GM19463 (cell line): ENCODE results near the gene ADAM10.

Experiments used
- ATAC-seq: cut with Tn5 transposase; IDR thresholded peaks from one replicate; pipeline ENCODE4 v1.9.1; 2021; ENCODE audit warnings: mild to moderate bottlenecking, moderate library complexity; ENCODE audit not compliant: unreplicated experiment

Gene ADAM10

GRCh38 chr15:58584789-58585461 lies 164.6 kb downstream of the ADAM10 start:
- no peak for ATAC-seq

GRCh38 chr15:58583171-58583908 lies 166.2 kb downstream of the ADAM10 start:
- ATAC-seq: no peak

GRCh38 chr15:58582160-58582559 lies 167.3 kb downstream of the ADAM10 start:
- no peak for ATAC-seq

DNA sequence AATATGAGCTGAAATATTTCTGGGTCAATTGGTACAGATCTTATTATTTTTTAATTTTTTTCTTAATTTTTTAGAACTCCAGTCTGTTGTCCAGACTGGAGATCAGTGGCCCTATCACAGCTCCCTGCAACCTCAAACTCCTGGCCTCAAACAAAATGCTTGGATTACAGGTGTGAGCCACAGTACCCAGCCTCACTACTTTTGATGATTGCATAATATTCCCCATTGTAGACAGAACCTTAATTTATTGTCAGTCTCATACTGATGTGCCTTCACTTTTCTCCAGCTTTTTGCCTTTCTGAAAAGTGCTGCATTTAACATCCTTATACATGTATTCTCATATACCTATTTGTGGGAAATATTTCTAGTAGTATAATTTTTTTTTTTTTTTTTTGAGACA lies 172.8 kb downstream of the ADAM10 start:
- no peak for ATAC-seq

DNA sequence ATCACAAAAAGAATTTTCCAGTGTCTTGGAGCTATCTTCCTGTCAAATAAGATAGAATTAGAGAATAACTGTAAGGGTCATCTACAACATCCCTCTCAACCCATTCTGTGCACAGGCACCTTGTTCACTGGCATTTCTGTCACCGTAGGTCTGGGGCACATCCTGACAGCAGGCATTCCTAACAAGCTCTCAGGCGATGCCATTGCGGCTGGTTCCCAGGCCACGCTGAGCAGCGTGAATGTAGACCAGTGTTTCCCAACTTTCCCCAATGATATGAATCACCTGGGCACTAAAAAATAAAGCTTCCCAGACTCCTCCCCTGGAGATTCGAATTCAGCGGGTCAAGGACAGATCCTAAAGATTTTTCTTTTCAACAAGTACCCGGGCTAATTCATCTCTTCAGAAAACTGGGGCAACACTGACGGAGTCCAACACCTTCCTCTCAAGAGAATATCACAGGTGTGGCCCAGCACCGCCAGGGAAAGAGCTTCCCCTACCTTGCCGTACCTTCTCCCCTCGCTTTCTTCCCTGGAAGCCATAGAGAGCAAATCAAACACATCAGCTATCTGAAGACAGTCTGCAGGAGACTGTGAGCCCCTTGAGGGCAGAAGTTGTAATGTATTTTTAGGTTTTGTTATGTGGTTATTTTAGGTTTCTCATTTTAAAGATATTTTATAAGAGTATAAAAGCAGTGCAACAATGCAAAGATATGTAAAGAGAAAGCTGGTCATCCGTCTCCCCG lies 174.3 kb downstream of the ADAM10 start:
- no peak for ATAC-seq

- ATAC-seq: no peak
Measured at GRCh38 chr15:58574631-58575030, 174.9 kb downstream of the ADAM10 start.

GRCh38 chr15:58573270-58573669 lies 176.2 kb downstream of the ADAM10 start:
- no peak for ATAC-seq

DNA sequence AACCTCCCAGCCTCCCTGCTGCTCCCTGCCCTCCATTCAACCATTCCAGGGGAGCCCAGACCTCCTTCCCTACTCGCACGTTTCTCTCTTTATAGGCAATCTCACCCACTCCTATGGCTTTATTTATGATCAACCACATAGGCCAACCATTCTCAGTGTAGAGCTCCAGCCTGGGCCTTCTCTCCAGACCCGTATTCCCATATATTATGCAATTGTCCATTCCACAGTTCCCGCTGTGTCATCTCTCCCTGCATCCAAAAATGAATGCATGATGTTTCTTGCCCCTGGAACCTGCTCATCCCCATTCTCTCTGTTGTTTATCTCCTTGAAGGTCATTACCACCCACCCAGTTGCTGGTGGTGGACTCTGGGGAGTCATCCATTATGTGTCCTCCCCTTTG lies 177.0 kb downstream of the ADAM10 start:
- no peak for ATAC-seq

DNA sequence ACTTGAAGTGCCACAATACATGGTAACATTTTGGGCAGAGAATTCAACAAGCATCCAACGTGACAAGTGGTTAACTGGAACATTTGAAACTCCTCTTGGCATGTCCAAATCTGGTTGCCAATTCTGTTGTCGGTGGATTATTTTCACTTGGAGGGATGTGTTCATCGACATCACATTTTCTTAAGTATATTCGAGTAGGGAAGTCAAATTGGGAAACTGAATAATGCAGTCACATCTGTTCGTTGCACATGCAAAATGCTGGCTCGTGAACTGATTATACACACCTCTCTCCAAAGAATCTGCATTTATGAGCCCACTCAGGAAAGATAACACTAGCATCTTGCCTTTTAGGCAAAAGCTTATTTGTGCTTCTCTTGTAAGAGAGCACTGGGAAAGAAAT lies 178.0 kb downstream of the ADAM10 start:
- ATAC-seq: no peak

DNA sequence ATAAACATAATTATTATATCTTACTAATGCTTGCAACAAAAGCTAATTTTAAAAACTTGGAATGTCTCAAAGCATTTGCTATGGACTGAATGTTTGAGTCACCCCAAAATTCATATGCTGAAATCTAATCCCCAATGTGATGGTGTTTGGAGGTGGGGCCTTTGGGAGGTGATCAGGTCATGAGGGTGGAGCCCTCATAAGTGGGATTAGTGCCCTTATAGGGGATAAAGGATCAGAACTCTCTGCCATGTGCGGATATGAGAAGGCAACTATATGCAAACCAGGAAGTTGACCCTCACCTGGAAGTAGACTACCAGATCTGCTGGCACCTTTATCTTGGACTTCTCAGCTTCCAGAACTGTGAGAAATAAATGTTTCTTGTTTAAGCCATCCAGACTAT lies 180.1 kb downstream of the ADAM10 start:
- no peak for ATAC-seq

DNA sequence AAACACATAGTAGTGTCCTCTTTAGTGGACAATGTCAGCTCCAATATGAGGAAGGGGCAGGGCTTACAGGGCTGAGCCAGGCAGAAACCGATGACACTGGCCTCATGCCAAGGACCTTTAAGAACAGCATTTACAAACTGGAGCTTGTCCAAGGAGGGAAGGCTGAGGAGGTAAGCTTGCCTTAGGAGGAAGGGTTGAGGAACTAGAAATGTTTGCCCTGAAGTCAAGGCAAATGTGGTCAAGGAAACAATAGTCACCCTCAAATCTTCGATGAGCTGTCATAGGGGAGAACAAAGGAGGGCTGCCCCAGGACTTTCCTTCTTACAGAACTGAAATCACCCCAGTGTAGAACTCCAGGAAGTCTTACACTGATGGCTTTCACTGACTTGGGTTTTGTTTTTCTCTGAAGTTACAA lies 181.3 kb downstream of the ADAM10 start:
- ATAC-seq: no peak

DNA sequence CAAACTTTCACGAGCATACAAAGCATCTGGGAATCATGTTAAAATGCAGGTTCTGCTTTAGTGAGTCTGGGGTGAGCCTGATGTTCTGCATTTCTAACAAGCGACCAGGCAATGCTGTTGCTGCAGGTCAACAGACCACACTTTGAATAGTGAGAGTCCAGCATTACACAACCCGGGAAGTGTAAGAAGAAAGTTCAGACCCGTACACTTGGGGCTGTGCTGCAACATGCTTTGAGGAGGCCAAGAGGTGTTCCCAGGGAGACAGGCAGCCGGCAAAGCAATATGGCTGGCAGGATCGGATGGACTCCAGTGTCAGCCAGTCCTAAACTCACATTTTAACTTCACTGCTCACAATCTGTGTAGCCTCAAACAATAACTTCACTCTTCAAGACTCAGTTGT lies 183.5 kb downstream of the ADAM10 start:
- no peak for ATAC-seq

DNA sequence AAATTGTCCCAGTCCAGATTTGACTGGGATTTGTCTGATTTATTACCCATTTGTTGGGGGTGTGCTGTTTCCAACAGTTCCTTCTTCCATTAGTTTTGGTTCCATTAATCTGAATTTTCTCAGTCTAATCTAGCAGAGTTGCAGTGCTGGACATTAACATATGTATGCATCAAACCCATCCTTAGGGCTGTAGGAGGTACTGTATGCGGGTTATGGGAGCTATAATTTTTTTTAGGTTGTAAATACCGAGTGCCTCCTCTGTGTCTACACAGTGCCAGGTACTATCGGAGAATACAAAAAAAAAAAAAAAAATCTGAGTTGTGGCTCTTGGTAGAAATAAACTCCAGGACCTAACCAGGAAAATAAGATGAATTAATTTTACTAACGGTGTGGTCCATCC lies 183.9 kb downstream of the ADAM10 start:
- no peak for ATAC-seq

DNA sequence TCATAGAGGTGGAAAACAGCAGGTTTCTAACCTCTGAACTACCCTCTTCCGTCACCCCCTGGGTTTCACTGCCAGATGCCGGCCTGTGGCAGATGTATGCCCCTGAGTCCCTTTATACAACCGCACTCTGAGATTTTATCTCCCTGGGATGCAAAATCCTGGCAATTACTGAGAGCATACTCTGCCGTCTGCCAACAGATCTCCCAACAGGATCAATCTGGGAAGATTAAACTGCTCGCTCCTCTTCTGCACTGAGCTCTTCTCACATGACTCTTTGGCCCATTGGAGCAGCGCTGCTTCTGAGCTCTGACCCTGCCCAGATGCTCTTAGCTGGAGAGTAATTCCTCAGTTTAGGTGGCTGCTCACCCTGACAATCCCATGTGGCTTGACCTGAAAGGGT lies 184.5 kb downstream of the ADAM10 start:
- ATAC-seq: no peak

DNA sequence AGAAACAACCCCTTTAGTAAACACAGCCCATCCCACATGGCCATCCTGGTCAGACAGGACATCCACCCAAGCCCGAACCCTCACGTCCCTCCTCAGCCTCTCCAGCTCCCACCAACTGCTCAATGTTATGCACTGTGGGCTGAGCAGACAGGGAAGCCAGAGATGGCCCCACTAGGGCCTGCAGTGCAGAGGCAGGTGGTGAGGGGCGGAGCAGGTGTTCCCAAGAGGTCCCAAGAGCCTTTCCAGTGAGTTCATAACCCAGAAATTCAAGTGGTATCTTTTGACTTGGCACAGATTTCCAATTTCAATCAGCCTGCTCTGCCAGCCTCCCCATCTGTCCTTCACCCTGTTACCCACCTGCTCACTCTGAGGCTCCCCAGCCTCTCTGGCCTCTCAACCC lies 187.4 kb downstream of the ADAM10 start:
- no peak for ATAC-seq

DNA sequence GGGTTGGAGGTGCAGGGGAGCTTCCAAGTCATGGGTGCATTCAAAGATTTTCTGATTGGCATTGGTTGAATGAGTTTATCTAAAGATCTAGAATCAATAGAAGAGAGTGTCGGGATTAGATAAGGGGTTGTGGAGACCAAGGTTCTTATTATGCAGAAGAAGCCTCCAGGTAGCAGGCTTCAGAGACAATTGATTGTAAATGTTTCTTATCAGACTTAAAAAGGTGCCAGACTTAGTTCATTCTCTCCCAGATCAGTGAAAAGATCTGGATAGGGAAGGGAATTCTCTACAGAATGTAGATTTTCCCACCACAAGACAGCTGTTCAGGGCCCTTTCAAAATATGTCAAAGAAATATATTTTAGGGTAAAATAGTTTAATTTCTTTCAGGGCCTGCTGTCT lies 188.2 kb downstream of the ADAM10 start:
- no peak for ATAC-seq

GRCh38 chr15:58559904-58560588 lies 189.5 kb downstream of the ADAM10 start:
- no peak for ATAC-seq

- ATAC-seq: no peak
Measured at GRCh38 chr15:58558777-58559176, 190.7 kb downstream of the ADAM10 start.

GRCh38 chr15:58556541-58556940 lies 193.0 kb downstream of the ADAM10 start:
- ATAC-seq: no peak

GRCh38 chr15:58556028-58556361 lies 193.5 kb downstream of the ADAM10 start:
- ATAC-seq: no peak

- ATAC-seq: no peak
Measured at GRCh38 chr15:58555162-58556027, 194.1 kb downstream of the ADAM10 start.
